Pancreas (tissue), 10 donors: Measurements from ENCODE around the gene LINGO1. TPM values are rescaled to one million over a fixed set of nuclear protein-coding genes. Genes with fewer than 3 reads are reported as not detected.
A peak's percentile ranks its signal among the peaks of the same experiment; 100 is the strongest.

Experiments
- ATAC-seq, 4 donors: fragments of 200-7000 bp; cut with Tn5 transposase; one replicate each; pipeline versions ENCODE4 v1.8.0 to v1.9.1; 2020; ENCODE audit warnings: mild to moderate bottlenecking in 4 of 4, moderate library complexity in 4 of 4
- DNase-seq, 6 donors: peaks; one replicate each; pipeline ENCODE4 v3.0.0-alpha.2; 2020
- FAIRE-seq: peaks from 2 replicates; lab custom pipeline; 2012; peaks lifted over from hg19 to GRCh38; lab: Jason Lieb, UNC
- H3K27ac ChIP-seq, 4 donors: fragments of 200-600 bp; sonication (generic); 1 replicate in 3 of 4; 2 replicates in 1 of 4; pipeline versions ENCODE4 v1.5.0 to v1.8.0; 2020
- H3K27me3 ChIP-seq, 4 donors: fragments of 200-600 bp; one replicate each; pipeline ENCODE4 v1.8.0; 2021
- H3K36me3 ChIP-seq, 3 donors: fragments of 200-600 bp; sonication (generic) in 1 of 3; one replicate each; pipeline versions ENCODE4 v1.5.0 to v1.8.0; 2020 to 2021
- H3K4me1 ChIP-seq, 3 donors: fragments of 200-600 bp; one replicate each; pipeline ENCODE4 v1.8.0; 2021
- H3K4me3 ChIP-seq, 4 donors: fragments of 200-600 bp; sonication (generic) in 2 of 4; one replicate each; pipeline versions ENCODE4 v1.5.0 to v1.8.0; 2020 to 2021
- H3K9me3 ChIP-seq, 4 donors: fragments of 200-600 bp; one replicate each; pipeline ENCODE4 v1.8.0; 2021
- WGBS, 2 donors: extraction: QIAGEN DNeasy Blood & Tissue Kit; methylation state at CpG; one replicate each; pipeline ENCODE4 v1.1.7; 2013; 5-methylcytosine and 5-hydroxymethylcytosine counted together
- intact Hi-C, 3 donors: fragments of 100-400 bp; cut with DNase I; formaldehyde crosslinking; loops; one replicate each; pipeline versions ENCODE4 v1.11.1 to v1.14.2; 2022
- polyA plus RNA-seq, 2 donors: library from polyadenylated mRNA; stranded (reverse); fragments of 200-250 nt; gene quantifications; one replicate each; pipeline ENCODE4 v1.2.3, GENCODE V29; 2013
- total RNA-seq, 6 donors: library from RNA; stranded (reverse); fragmentation: NEBNext Ultra II Directional in 4 of 6; extraction: Animal tissue kit (Norgen Biotek cat#: 25700) in 4 of 6; gene quantifications; one replicate each; pipeline versions ENCODE4 v1.2.1 to v1.2.4, GENCODE V29; 2021 to 2023
- TF ChIP-seq, protein P1 (sequence below), 4 donors: fragments of 200-600 bp; sonication (generic) in 3 of 4; IDR thresholded peaks; one replicate each; pipeline versions ENCODE4 v1.5.0 to v1.8.0; 2021; ENCODE audit warnings: antibody characterized with exemption in 4 of 4
- donor health status: healthy with polysubstance abuse.
- donor health status: DM: no; HTN: no; CAD: no; lungs with moderate emphysema.
- donor health status: DM: no; HTN: no; CAD: no.
- donor health status: control.
- donor health status: control.
- donor health status: Bipolar disorder and iron deficiency.
- donor health status: DM: yes; HTN: yes; CAD: no.
- donor health status: DM: no; HTN: no; CAD: no.
- donor health status: DM: no; HTN: no; CAD: no.
- donor health status: DM: yes; HTN: yes; CAD: no.

LINGO1 gene
- total and polyA plus RNA-seq, 8 donors: 0.80 to 3.0 (median 1.7) TPM

DNA sequence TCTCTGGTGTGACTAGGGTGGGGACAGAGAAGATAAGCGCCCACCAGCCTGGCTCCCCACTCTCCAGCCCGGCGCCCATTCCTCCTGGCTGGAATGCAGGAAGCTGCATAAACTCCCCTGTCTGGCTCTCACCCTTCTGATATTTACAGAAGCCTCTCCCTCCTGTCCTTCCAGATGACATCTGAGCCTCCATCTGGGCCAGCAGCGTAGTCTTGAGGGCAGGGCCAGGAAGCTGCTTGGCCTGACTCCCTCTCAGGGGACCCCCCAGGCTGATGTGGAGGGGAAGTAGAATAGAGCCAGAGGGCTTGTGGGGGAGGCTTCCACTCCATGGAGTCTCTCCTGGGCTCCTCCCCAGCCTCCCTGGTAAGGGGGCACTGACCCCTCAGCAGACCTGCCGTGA, 49.9 kb downstream of the LINGO1 start:
- ATAC-seq (no peak), DNase-seq (no peak), FAIRE-seq (no peak)
- Histone ChIP-seq H3K27me3 (no peaks in the 10 kb centered on the region), H3K27ac (no peak overlapping the region), H3K4me3 (no peak overlapping the region), H3K36me3 (no peaks in the 10 kb centered on the region), H3K4me1 (no peaks in the 10 kb centered on the region), H3K9me3 (no peaks in the 10 kb centered on the region)
- intact Hi-C loops: no loop called here
- TF ChIP-seq, protein P1, sequence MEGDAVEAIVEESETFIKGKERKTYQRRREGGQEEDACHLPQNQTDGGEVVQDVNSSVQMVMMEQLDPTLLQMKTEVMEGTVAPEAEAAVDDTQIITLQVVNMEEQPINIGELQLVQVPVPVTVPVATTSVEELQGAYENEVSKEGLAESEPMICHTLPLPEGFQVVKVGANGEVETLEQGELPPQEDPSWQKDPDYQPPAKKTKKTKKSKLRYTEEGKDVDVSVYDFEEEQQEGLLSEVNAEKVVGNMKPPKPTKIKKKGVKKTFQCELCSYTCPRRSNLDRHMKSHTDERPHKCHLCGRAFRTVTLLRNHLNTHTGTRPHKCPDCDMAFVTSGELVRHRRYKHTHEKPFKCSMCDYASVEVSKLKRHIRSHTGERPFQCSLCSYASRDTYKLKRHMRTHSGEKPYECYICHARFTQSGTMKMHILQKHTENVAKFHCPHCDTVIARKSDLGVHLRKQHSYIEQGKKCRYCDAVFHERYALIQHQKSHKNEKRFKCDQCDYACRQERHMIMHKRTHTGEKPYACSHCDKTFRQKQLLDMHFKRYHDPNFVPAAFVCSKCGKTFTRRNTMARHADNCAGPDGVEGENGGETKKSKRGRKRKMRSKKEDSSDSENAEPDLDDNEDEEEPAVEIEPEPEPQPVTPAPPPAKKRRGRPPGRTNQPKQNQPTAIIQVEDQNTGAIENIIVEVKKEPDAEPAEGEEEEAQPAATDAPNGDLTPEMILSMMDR (IDR thresholded peaks at IDR 0.05): no peak
- 86 to 89% methylated on average over 5 of the region's 5 CpGs for WGBS, 2 donors

DNA sequence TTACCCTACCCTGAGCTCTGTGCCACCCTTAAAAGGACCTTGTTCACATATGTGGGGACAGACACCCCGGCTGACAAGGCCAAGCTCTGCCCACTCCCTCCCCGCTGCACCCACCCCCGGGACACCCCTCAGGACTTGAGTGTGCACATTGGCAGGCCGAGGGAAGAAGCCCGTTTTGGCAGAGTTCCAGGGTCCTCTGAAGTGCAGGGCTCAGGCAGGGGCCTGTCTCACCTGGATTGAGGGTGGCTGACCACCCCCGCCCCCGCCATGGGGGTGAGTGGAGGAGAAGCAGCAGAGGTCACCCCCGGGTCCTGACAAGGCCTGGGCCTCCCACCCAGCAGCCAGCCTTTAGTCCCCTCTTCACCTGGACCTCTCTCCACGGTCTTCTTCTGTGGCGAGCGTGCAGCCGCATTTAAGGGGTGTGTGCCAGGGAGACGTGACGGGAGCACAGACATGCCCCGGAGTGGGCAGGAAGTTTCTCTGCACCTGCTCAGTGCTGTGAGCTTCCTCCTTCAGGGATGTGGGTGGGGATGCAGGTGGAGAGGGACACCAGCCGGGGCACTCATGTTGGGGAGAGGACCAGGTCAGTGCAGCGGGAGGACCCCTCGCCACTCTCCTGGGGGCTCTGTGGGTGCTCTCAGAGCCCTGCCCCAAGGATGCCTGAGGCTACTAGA, 50.7 kb downstream of the LINGO1 start:
- Histone ChIP-seq H3K27ac (no peak overlapping the region), H3K4me3 (no peak overlapping the region), H3K27me3 (no peaks in the 10 kb centered on the region), H3K4me1 (no peaks in the 10 kb centered on the region), H3K9me3 (no peaks in the 10 kb centered on the region), H3K36me3 (no peaks in the 10 kb centered on the region)
- intact Hi-C loops: no loop called here
- TF ChIP-seq, protein P1 (IDR thresholded peaks at IDR 0.05): no peak
- 75 to 79% methylated on average over 17 to 18 of the region's 18 CpGs for WGBS, 2 donors
- no peak for DNase-seq
- ATAC-seq: no peak
- no peak for FAIRE-seq

DNA sequence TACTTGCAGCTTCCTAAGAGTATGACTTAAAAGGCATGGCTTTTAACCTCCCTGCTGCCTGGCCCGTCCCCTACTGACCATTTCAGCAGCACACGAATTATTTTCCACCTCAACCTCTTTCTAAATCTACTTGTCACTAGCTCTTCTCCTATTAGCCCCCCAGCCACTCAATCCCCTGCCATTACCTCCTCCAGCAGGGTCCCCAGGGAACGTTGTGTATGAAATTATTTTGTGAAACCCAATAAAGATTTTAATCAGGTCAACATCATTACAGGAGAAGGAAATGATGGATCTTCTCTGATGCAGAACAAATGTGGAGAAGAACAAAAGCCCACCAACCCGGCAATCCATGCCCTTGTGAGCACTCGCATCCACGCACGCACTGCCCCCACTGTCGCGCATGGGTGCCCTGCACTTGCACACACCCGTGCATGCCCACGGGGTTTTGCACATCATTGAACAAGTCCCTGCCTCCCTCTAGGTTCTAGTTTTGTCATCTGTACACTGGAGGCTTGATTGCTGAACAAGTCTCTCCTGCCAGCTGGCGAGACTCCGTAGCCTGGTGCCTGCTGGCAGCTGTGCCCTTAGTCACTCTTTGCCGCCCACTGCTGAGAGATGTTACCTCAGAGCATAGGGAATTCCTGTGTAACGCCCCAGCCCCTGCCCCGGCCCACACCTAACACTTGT, 51.6 kb downstream of the LINGO1 start:
- Histone ChIP-seq H3K9me3 (no peaks in the 10 kb centered on the region), H3K36me3 (no peaks in the 10 kb centered on the region), H3K4me1 (no peaks in the 10 kb centered on the region), H3K27ac (no peak overlapping the region), H3K4me3 (no peak overlapping the region), H3K27me3 (no peaks in the 10 kb centered on the region)
- ATAC-seq (peak; percentile 34 to 70 (median 52)), FAIRE-seq (no peak), DNase-seq (peak in 1 of 6 donors; percentile 46)
- TF ChIP-seq, protein P1 (IDR thresholded peaks at IDR 0.05): no peak
- intact Hi-C loops: no loop called here
- 66 to 75% methylated on average over 16 of the region's 16 CpGs for WGBS, 2 donors

DNA sequence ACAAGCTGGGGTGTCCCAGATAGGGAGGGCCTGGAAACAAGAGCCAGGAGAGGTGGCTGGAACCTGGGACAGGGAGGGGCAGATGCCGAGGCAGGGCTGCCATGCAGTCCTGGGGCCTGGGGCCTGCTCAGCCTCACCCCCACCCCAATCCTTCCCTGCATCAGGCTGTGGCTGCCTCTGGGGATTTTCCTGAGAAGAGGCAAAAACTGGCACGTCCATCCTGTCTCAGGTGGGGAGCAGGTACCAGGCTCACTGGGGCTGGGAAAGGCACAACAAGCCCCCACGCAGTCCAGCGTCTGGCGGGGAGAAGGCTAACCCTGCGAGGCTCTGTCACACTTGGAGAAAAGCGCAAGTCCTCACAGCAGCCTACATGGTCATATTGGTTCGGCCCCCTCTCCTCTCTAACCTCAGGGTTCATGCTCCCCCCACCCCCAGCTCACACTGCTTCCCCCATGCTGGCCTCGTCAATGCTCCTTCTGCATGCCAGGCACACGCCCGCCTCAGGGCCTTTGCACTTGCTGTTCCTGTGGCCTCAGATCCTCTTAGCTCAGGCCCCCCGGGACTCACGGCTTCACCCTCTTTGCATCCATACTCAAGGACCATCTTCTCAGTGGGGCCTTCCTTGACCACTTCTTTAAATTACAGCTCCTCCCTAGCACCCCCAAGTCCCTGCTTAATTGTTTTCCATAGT, 53.1 kb downstream of the LINGO1 start:
- intact Hi-C loops: no loop called here
- H3K4me1 ChIP-seq: no peaks in the 10 kb centered on the region

More for the DNA sequence above, 53.1 kb downstream of the LINGO1 start:
- no peaks in the 10 kb centered on the region for H3K9me3 ChIP-seq
- H3K27me3 ChIP-seq: no peaks in the 10 kb centered on the region
- TF ChIP-seq, protein P1 (IDR thresholded peaks at IDR 0.05): no peak
- WGBS, 2 donors: 90 to 96% methylated on average over 13 of the region's 13 CpGs
- H3K27ac ChIP-seq: no peak overlapping the region
- FAIRE-seq: no peak
- H3K36me3 ChIP-seq: no peaks in the 10 kb centered on the region
- no peak for ATAC-seq
- DNase-seq: no peak
- no peak overlapping the region for H3K4me3 ChIP-seq
